ENCODE results near the gene MAP2K7.
A peak's percentile ranks its signal among the peaks of the same experiment; 100 is the strongest.

The MAP2K7 gene

DNA sequence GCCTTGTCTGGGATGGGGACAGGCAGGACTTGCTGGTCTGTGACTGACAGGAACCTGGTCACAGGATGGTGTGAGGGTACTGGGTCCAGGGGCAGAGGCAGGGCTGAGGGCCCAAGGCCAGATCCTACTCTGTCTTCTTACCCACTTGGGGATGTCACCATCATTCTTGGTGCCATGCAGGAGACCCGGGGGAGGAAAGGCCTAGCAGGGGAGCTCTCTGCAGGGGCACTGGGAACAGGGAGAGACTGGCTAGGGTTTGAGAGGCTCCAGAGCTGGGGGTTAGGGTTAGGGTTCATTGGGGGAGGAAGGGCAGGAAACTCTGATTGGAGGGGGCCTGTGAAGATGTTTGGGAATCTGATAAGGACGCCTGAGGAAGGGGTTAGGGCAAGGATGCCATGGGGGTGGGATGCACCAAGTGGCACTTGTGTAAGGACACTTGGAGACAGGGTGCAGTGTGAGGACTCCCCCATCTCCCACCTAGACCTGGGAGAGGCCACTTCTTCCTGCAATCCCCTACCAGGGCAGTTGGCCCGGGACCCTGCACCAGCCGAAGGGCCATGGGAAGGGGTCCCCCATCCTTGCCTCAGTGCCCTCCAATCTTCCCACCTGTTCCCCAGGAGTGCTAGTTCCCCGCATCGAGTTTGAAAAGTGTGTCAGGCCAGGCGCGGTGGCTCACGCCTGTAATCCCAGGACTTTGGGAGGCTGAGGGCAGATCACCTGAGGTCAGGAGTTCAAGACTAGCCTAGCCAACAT, 36.4 kb upstream of the MAP2K7 start:
- no peak for DNase-seq (ENCODE audit: low read depth in 2 of 2)

DNA sequence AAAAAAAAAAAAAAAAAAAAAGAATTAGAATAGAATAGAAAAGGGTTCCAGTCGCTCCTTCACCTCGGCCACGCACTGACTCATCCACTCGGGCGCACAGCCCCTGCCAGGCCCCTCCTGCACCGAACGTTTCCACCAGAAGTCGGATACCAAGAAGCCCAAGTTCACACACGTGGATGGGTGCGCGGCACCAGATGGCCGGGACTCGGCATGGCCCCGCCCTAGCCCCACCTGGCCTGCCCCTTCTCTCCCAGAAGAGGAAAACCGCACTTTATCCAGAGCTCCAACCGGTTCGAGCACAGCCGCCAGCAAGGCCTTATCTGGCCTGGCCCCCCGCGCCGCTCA, 35.4 kb upstream of the MAP2K7 start:
- no peak for DNase-seq (ENCODE audit: low read depth in 2 of 2)

DNA sequence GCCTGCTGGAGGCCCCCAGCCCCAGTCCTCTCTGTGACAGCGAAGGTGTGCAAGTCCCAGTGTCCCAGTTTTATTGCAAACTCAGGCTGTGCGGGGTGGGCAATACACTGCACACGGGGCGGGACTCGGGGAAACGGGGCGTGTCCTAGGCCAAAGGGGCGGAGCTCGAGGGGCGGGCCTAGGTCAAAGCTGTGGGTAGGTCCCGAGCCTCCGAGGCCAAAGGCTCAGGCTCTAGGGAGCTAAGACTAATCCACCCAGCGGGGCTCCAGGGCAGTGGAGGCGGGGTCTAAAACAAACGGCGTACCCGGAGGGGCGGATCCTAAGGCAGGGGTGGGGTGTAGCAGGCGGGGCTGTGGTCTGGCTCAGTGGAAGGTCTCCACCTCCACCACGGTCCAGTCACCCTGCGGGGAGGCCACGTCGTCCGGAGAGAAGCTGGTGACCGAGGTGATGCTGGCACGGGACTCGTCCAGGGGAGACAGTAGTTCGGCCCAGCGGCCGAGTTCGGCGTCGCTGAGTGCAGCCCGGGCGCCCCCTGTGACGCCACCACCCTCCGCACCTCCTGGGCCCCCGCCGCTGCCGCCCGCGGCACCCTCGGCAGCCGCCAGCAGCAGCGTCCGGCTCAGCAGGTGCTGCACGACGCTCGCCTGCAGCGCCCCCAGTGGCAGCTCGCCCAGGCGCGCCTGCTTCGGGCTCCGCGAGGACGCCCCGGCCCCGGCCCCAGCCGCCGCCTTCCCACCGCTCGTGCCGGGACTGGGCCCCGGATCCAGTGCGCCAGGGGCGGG, 34.8 kb upstream of the MAP2K7 start:
- DNase-seq (ENCODE audit: low read depth in 2 of 2), result peak; percentile 72 to 80

DNA sequence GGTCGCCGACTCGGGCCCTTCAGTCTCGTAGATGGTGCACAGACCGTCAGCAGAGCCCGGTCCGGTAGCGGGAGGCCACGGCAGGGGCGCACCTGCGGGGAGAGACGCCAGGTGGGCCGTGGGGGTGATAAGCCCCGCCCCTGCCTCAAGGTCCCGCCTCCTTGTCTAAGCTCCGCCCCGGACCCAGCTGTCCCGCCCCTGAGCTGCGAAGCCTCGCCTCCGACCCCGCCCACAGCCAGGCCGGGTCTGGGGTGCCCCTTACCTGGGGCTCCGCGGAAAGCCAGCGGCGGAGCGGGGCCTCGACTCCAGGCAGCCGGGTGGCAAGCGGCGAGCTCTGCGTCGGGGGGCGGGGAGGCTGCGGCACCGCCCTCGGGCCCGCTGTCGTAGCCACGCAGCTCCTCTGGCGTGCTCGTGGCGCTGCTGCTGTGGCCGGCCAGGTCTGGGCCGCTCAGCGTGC, 34.2 kb upstream of the MAP2K7 start:
- peak; percentile 54 to 78 for DNase-seq (ENCODE audit: low read depth in 2 of 2)

DNA sequence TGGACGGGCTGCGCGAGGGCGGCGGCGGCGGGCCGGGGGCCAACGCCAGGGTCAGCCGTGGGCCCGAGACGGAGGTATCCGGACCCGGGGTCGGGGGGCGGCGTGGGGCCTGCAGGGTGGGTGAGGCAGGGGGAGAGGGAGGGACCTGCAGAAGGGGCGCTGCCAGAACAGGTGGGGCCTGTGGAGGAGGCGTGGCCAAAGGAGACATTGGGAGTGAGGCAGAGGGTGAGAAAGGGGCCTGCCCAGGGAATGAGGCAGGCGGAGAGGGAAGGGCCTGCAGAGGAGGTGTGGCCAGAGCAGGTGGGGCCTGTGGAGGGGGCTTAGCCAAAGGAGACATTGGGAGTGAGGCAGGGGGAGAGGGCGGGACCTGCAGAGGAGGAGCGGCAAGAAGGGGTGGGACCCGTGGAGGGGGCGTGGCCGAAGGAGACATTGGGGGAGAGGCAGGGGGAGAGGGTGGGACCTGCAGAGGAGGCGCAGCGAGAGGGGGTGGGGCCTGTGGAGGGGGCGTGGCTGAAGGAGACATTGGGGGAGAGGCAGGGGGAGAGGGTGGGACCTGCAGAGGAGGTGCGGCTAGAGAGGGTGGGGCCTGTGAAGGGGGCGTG, 33.7 kb upstream of the MAP2K7 start:
- DNase-seq (ENCODE audit: low read depth in 2 of 2), result peak; percentile 45 to 63

DNA sequence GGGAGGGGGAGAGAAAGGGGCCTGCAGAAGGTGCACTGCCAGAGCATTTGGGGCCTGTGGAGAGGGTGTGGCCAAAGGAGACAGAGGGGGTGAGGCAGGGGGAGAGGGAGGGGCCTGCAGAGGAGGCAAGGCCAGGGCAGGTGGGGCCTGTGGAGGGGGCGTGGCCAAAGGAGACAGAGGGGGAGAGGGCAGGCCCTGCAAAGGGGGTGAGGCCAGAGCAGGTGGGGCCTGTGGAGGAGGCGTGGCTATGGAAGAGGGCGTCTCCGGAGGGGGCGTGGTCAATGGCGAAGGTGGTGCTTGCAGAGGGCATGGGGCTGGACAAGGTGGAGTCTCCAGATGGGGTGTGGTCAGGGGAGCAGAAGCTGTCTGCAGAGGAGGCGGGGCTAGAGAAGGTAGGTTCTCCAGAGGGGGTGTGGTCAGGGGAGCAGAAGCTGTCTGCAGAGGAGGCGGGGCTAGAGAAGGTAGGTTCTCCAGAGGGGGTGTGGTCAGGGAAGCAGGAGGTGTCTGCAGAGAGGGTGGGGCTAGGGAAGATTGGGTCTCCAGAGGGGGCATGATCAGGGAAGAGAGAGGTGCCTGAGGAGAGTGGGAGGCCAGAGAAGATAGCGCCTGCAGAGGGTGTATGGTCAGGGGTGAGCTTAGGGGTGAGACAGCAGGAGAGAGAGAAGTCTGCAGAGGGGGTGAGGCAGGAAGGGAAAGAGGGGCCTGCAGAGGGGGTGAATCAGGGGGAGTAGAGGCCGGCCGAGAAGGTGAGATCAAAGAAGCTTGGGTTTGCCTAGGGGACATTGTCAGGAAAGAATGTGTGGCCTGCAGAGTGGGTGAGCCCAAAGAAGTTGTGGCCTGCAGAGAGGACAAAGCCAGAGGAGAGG, 32.9 kb upstream of the MAP2K7 start:
- peak; percentile 49 to 63 for DNase-seq (ENCODE audit: low read depth in 2 of 2)

DNA sequence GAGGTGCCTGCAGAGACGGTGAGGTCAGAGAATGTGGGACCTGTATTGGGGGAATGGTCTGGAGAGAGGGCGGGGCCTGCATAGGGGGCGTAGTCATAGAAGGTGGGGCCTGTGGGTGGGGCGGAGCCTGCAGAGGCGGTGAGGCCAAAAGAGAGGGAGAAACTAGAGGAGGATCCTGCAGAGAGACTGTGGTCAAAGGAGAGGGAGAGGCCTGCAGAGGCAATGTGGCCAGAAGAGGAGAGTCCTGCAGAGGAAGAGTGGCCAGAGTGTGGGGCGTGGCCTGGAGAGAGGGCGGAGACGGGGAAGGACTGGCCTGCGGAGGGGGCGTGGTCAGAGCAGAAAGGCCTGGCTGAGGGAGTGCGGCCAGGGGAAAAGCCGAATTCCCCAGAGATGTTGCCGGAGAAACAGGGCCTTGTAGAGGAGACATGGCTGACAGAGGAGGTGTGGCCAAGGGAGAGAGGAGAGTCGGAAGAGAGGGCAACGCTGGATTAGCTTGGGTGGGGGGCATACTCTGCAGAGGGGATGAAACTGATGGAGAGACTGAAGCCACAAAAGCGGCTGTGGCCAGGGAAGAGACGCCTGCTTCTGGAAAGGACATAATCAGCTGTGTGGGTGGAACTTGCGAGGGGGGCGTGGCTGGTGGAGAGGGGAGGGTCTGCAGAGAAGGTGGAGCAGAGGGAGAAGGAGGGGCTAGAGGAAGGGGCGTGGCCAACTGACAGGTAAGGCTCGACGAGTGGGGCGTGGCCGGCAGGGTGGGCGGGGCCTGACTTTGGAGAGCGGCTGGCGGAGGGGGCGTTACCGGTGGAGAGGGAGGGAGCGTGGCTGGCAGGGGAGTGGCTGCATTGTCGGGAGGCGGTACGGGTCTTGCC, 32.0 kb upstream of the MAP2K7 start:
- DNase-seq (ENCODE audit: low read depth in 2 of 2), result peak; percentile 80 to 95

DNA sequence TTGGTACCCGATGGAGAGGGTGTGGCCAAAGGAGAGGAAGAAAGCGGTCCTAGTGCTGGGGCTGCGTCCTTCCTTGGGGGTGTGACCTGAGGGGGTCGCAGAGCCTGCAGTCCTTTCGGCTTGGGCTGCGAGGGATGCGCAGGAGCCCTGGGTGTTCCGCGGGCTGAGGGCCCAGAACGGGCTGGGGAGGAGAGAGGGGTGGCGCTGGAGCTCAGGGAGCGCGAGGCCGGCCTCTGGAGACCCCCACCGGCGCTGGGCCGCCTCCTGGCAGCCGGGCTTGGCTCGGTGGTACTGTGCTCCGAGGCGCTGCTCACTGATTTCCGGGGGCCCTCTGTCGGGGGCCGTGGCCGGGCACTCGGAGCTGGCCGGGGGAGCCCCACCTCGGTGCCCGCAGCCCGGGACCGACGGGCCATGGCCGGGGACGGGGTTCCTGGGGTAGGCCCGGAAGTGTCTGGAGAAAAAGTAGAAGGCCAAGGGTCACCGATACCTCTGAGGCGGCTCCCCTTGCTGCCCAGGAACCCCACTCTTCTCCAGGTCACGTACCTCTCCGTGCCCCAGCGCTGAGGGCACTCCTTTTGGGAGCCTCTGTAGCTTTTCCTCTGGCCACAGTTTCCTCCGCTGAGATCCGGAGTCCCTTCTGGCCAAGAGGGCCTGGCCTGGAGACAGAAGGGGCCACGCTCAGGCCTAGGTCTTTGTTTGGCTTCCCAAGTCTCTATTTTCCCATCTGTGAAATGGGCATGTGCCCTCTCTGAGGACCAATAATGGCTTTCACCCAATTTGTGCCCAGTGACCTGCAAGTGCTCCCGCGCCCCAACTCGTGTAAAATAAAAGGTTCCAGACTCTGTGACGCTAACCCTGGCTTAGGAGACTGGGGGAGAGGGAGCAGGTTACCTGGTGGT, 31.1 kb upstream of the MAP2K7 start:
- DNase-seq (ENCODE audit: low read depth in 2 of 2), result no peak

DNA sequence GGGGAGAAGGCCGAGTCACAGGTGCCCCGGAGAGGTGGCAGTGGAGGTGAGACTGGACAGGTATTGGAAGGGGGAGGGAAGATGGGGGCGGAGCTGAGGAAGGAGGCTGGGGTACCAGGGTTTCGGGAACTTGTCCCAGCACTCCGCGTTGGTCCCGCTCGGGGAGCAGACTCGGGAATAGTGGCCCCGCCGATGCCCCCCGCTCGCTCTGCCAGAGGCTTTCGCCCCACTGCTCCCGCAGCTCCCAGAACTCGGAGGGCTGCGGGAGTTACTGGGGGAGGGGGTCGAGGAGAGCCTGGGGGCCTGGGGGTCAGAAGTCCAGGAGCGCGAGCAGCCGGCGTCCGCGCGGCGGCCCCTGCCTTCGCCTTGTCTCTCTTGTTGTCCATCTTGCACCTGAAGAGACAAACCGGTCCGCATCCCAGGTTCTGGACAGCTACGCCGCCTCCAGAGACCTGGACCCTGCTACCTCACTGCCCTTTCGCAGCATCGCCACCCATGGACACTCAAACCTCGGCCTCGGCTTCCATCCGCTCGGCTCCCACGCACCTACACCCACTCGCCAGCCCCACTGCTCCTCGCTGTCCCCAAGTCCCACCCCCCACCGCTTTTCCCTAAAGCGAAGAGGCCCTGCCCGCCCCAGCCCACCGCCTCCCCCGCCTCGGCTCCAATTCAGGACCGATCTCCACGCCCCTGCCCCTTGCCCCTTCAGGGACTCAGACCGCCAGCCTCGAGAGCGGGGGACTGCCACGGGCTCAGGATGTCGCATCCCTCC, 30.2 kb upstream of the MAP2K7 start:
- no peak for DNase-seq (ENCODE audit: low read depth in 2 of 2)

DNA sequence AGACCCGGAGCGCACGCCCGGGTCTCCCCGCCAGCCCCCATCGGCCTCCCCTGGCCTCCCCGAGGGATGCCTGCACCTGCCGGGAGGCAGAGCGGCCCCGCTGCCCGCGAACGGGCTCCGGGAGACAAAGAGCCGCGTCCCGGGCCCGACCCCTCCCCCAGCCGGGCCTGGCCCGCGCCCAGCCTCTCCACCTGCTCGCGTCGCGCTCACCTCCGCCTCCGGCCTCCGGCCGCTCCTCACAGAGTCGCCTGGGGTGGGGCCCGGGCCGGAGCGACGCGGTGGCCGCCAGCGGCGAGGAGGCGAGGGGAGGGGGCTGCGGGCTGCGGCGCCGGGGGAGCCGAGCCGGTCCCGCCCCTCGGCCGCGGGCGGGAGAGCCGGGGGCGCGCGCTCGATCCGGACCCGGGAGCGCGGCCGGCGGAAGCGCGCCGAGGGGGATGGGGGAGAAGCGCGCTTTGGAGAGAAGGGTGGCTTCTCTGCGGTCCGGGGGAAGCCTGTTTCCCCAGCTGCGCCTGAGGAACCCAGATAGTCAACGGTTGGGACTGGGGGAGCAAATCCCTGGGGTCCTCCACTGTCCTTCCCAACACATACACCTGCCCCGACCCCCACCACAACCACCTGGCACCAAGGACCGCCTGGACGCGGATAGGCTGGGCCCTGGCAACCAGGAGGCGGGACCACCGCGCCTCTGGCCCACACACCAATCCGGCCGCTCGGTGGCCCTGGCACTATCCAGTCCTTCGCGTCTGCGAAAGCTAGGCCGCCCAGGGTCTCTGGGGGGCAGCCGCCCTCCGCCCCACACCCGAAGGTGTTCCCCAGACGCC, 29.4 kb upstream of the MAP2K7 start, which contains the start of gene PRR36:
Gene PRR36, minus strand, starts transcription at position 315 of the 821 bp plus-strand sequence. CDS start 701 bp downstream, outside the sequence.
- no peak for DNase-seq (ENCODE audit: low read depth in 2 of 2)

DNA sequence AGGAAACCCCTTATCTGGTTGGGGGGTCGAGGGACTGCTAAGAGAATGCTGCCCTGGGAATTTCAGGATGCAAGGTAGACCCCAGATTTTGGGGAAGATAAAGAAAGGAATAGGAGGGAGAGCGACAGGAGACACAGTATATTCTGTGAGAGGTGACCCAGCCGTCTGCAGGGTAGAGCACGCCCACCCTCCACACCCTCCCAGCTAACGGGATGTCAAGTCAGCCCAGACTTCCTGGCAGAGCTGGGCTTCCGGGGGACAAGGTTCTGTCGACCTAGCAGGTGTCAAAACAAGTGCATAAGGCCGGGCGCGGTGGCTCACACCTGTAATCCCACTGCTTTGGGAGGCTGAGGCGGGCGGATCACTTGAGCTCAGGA, 28.8 kb upstream of the MAP2K7 start:
- DNase-seq (ENCODE audit: low read depth in 2 of 2), result no peak

DNA sequence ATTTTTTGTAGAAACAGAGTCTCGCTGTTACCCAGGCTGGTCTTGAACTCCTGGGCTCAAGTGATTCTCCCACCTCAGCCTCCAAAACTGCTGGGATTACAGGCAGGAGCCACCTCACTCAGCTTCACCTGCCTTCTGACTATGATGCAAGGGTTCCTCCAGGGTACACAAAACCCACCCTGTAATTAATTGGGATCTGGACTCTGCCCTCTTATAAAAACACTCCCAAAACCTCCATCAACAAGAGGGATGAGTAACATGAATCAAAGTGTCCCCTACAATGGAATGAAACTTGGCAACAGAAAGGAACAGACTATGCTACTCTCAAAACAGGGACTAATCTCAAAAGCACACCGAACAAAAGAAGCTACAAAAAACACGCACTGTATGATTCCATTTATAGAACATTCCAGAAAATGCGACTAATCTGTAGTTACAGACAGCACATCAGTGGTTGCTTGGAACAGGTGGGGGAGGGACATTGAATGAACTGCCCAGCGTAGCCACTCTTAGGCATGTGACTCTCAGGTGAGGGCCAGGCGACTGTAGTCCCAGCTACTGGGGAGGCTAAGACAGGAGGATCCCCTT, 26.3 kb upstream of the MAP2K7 start:
- DNase-seq (ENCODE audit: low read depth in 2 of 2), result no peak

DNA sequence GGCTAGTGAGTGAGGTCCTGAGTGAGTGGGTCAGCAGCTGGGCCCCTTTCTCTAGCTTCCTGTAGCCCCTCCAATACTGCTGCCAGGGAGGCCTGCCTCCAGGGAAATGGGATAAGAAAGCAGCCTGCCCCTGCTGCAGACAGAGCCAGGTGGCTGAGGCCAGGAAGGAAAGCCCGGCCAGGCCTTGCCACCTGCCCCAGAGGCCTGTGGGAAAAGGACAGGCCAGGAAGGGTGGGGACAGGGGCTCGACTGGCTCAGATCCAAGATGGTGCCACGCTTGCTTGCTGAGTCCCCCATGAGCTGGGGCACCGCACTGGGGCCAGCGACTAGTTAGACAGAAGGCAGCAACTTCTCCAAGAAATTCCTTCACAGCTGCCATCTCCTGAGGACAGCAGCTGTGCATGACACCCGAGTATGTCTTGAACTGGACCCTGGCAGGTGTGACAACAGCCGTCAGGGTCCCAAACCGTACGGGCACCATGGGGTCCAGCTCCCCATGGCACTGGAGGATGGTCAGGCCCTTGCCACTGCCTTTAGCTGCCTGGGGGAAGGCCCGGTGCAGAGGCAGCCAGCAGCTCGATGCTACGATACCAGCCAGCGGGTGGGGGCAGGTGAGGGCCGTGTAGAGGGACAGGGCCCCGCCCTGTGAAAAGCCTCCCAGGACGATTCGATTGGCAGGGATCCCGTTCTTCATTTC, 24.4 kb upstream of the MAP2K7 start:
- no peak for DNase-seq (ENCODE audit: low read depth in 2 of 2)

DNA sequence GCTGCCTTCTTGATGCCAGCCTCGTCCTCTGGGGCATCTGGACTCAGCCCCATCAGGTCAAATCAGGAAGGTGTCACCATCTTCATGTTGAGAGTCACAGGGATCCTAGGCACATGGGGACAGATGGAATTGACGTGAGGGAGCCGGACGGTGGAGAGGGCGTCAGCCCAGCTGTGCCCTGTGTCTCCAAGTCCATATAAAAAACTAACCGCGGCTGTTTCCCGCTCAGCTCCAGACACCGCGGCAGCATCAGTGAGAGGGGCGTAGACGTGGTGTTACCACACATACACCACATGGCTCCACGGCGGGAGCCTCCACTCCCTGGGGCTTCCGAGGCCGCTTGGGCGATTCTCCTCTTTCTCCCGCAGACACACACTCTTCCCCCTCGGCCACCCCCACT, 23.8 kb upstream of the MAP2K7 start:
- no peak for DNase-seq (ENCODE audit: low read depth in 2 of 2)

DNA sequence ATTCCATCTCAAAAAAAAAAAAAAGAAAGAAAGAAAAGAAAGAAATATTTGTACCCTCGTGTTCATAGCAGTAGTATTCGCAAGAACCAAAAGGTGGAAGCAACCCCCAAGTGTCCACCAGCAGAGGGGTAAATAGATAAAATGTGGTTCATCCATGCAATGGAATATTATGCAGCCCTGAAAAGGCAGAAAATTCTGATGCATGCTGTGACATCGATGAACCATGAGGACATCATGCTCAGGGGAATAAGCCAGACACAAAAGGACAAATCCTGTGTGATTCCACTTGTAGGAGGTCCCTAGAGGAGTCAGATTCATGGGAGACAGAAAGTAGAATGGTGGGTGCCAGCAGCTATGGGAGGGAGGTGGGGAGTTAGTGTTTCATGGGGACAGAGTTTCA, 21.8 kb upstream of the MAP2K7 start:
- no peak for DNase-seq (ENCODE audit: low read depth in 2 of 2)

DNA sequence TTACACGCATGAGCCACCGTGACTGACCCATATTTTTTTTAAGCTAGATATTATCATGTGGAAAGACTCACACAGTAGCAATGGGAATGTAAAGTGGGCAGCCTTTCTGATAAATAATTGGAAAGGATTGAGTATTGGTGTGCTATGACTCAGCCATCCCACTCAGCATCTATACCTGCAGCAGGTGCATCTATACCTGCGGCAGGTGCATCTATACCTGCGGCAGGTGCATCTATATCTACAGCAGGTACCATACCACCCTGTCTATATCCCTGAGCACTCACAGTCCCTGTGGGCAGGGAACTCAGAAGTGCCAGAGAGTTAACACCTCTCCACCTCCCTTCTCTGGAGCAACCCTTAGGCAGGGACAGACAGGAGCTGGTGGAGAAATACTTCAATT, 20.6 kb upstream of the MAP2K7 start:
- no peak for DNase-seq (ENCODE audit: low read depth in 2 of 2)
